GM19025 (cell line): ENCODE measurements around the gene ABHD16B.
"Not testable (repeated sequence)": the region's sequence is repeated elsewhere in the genome, so short reads cannot be mapped to it uniquely, and the experiment has no call there.

Source experiments
- ATAC-seq: cut with Tn5 transposase; IDR thresholded peaks from one replicate; pipeline ENCODE4 v1.9.1; 2021; ENCODE audit warnings: mild to moderate bottlenecking, low read depth, moderate library complexity; ENCODE audit not compliant: unreplicated experiment

ABHD16B gene

DNA sequence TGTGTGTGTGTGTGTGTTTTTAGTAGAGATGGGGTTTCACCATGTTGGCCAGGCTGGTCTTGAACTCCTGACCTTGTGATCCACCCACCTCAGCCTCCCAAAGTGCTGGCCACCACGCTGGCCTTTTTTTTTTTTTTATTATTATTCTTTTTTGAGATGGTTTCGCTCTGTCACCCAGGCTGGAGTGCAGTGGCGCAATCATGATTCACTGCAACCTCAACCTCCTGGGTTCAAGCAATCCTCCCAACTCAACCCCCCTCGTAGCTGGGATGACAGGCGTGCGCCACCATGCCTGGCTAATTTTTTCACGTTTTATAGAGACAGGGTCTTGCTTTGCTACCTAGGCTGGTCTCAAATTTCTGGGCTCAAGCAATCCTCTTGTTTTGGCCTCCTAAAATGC is 12.9 kb downstream of the ABHD16B start:
- not testable (repeated sequence) for ATAC-seq

- no peak for ATAC-seq
These were observed 15.3 kb downstream of the ABHD16B start for GRCh38 chr20:63876489-63877036.

GRCh38 chr20:63877755-63878470 is 16.6 kb downstream of the ABHD16B start:
- no peak for ATAC-seq

- ATAC-seq, result no peak
These were observed 17.8 kb downstream of the ABHD16B start for GRCh38 chr20:63878899-63879663.

DNA sequence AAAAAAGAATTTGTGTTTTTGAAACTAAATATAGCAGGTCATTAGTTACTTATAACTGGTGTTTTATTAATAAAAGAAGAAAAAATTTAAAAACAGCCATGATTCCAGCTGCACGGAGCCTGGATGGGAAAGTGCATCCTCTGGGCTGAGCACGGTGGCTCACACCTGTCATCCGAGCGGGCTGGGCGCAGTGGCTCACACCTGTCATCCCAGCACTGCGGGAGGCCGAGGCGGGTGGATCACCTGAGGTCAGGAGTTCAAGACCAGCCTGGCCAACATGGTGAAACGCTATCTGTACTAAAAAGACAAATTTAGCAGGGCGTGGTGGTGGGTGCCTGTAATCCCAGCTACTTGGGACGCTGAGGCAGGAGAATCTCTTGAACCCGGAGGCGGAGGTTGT is 19.6 kb downstream of the ABHD16B start:
- ATAC-seq, result not testable (repeated sequence)

DNA sequence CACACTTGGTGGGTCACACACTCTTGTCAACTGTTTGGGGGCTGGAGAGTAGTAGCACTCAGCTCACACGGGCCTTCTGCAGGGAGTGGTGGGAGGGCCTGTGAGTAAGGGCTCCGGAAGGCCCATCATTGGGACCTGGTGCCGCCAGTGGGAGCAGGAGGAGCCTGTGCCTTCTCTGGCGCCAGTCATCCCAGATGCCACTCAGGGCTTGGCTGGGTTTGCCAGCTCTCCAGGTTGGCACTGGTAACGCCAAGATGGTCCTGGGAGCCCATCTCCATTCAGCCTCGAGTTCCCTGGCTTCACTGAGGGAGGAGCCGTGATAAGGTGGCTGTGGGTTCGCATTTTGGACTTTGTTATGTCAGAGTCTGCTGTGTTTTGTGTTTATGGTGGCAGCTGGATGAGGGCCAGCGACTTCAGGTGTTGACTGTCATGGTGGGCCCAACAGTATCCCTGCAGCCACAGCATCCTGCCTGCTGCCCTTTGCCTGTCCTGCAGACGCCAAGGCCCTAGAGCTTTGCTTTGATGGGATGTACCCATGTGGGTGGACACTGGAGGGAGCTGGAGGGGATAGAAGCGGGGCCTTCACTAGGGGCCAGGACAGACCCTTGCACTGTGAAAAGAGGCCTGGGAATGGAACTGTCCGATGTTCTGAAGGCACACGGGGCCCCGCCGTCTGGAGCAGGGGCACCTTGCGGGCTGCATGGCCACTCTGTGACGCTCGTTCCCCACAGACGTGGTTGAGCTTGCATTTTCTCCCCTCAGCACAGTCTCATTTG is 20.3 kb downstream of the ABHD16B start:
- no peak for ATAC-seq

- ATAC-seq, result no peak
These were observed 21.2 kb downstream of the ABHD16B start for GRCh38 chr20:63882257-63883200.

DNA sequence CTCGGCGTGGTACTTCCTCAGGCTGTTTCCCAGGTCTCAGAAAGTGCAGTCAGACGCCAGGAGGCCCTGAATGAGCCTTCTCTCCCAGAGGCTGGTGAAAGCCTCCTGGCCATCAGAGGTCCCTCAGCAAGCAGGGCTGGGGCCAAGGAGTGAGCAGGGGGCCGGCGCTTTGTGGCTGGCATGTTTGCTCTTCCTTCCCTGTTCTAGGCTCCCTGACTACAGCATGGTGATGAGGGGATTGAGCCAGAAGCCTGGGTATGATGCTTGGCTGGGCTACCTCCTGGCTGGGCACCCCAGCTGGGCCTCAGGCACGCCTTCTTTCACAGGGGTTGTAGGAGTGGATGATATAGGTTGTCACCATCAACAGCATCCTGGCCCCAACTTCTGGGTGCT is 21.9 kb downstream of the ABHD16B start:
- no peak for ATAC-seq

- no peak for ATAC-seq
These were observed 23.4 kb downstream of the ABHD16B start for GRCh38 chr20:63884506-63885263.

DNA sequence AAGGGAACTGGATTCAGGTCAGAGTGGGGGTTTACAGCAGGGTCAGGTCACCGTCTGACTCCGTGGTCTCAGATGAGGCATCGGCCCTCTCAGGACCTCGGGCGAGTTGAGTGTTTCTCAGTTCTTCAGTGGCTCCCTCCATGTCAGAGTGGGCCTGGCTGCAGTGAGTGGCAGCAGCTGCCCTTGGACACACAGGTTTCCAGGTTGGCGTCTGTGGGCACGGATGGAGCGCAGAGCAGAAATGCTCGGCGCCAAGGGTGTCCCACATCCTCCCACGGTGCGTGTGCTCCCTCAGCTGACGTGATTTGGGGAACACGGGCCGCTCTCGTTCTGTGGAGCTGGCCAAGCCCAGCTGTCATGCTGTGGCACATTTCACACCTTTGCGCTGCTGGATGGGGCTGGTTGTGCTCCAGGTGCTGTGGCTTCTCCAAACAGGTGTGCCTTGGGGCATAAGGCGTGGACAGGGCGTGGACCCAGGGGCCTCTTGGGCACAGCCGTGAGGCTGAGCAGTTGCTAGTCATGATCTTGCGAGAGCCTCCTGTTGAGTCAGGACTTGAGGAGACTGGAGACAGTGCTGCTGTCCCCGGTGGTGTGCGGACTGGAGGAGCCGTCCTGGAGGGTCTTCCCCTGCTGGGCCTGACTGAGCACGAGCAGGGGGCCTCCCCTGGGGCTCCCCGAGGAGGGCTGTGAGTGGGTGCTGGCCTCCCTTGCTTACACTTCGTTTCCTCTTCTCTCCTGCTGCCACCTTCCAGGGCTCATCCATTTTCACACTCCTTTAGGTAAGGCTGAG is 24.2 kb downstream of the ABHD16B start:
- ATAC-seq, result no peak

- no peak for ATAC-seq
These were observed 24.7 kb downstream of the ABHD16B start for GRCh38 chr20:63886054-63886419.

DNA sequence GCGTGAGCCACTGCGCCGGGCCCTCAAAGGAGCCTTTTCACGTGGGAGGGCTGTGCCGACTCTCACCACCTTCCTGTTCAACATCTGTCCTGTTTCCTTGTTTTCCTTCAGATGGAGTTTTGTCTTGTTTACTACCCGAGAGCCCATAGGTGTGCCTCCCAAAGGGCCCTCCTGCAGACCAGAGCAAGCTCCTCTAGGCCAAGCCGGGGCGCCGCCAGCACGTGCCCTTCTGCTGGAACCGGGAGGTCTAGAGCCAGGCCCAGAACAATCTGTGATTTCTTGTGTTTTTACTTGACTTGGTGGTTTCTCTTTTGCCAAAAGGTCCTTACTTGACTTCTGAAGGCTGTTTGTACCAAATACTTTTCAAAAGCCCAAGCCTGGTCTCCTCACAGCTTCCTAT is 25.6 kb downstream of the ABHD16B start:
- ATAC-seq, result no peak

GRCh38 chr20:63889241-63890200 is 28.2 kb downstream of the ABHD16B start:
- ATAC-seq, result no peak

- ATAC-seq, result no peak
These were observed 28.9 kb downstream of the ABHD16B start for GRCh38 chr20:63890201-63890576.

DNA sequence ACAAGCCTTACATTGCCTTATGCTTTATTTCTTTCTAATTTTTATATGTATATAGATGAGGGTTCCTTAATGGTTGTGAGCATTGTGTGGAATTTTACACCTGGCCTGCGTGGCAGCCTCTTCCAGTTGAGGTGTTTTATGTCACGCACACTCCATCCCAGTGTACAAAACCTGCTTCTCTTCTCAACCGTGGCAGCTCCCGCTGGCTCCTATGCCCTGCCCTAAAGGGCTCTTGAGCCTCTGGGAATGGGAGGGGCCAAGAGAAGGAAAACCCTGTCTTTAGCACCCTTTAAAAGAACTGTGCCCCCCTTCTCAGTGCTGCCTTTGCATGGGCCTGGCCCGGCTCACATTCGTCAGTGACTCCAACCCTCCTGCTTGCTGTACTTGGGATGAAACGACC is 29.3 kb downstream of the ABHD16B start:
- ATAC-seq, result no peak

DNA sequence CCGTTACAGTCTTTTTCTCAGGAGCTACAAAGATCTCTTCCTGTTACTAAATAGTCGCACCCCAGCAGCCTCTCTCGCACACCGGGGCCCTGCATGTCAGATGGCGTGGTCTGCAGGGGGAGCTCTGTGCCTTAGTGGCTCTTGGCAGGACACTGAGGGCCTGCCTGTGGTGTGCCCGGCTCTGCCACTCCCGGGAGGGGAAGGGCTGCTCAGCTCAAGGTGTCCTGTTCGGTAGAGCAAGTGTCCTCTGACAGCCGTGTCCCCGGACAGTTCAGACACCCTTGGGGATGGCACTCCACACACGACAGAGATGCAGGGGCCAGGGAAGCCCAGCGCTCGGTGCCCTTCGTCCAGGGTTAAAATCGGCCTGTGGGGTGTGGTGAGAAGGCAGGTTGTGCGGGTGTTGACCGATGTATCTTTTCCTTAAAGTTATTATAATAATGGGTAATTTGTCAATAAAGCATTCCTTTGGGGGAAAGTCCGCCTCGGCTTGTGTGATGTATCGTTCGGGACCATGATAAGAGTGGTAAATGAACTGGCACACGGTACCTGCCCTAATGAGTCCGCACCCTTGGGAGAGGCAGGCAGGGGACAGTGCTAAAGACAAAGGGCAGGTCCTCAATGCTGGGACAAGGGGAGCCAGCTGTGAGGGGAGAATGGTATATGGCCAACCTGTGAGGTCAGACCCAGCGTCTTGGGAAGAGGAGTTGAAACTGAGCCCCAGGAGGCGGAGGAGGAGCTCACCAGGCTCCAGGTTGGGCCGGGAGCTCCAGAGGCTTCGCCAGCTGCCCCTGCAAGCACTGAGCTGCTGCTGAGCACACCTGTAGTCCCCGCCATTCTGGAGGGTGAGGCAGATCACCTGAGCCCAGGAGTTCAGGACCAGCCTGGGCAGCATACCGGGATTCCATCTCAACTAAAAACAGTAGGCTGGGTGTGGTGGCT is 30.0 kb downstream of the ABHD16B start:
- ATAC-seq, result no peak
